Stomach (tissue), 4 donors: ENCODE measurements around the gene STK38.

ENCODE experiments used
- CTCF ChIP-seq, 7 experiments: fragments of 450-650 bp in 4 of 7; fragments of 200-600 bp in 3 of 7; sonication (generic) in 3 of 7; IDR thresholded peaks; one replicate each; pipeline ENCODE4 v1.5.1; 2016 to 2019; ENCODE audit warnings: antibody characterized with exemption in 7 of 7, control low read depth in 2 of 7, mild to moderate bottlenecking in 1 of 7
- POLR2A ChIP-seq, 4 donors: fragments of 450-650 bp; IDR thresholded peaks; one replicate each; pipeline ENCODE4 v1.6.1; 2016; ENCODE audit warnings: antibody characterized with exemption in 4 of 4, control low read depth in 2 of 4, mild to moderate bottlenecking in 1 of 4, moderate library complexity in 1 of 4

- TF ChIP-seq POLR2A (IDR thresholded peaks at IDR 0.05) (no peak), CTCF (IDR thresholded peaks at IDR 0.05) (no peak)
Observed at GRCh38 chr6:36489426-36489825, 57.9 kb downstream of the STK38 start.
